Fibroblast of skin of right biceps (primary cell): ENCODE data around the gene OMG.
"Not testable (repeated sequence)": the region's sequence is repeated elsewhere in the genome, so short reads cannot be mapped to it uniquely, and the experiment has no call there.

Source experiments
- DNase-seq: peaks from one replicate; pipeline ENCODE4 v3.0.0-alpha.2; 2013

Gene OMG

GRCh38 chr17:31307640-31308039 lies 10.6 kb upstream of the OMG start:
- no peak for DNase-seq

DNA sequence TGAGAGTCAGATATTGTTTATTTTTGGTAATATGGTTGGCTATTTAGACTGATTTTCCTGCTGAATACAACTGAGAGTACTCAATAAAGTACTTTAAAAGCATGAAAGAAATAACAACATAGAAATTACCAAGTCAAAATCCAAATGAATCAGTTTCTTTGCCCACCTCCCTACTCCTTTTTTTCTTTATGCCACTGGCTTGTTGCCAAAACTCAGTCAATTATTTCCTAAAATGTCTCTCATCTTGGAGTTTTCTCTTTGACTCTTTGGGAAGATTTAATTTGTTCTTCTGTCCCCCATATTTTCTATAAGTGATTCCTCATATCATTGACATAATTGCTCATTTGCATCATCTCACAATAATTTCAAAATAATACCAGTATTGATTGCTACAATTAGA lies 2.6 kb upstream of the OMG start:
- DNase-seq, result no peak

- no peak for DNase-seq
Observed at GRCh38 chr17:31296142-31296541, 897 bp downstream of the OMG start.

DNA sequence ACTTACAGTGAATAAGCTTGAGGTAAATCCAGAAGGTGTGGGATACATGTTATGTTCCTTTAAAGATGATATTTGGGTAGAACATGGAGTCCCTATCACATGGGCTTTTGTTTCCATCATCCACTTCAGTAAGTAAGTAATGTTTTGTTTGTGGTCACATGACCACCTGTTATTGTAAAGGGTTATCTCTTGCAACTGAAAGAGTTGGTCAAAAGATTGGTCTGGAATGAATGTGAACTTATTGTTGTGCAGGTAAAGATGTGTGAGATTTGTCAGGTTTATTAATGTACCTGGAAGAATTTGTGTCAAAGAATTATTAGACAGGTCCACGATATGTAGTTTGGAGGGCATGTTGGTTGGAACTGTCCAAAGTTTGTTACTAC lies 1.6 kb downstream of the OMG start:
- no peak for DNase-seq

DNA sequence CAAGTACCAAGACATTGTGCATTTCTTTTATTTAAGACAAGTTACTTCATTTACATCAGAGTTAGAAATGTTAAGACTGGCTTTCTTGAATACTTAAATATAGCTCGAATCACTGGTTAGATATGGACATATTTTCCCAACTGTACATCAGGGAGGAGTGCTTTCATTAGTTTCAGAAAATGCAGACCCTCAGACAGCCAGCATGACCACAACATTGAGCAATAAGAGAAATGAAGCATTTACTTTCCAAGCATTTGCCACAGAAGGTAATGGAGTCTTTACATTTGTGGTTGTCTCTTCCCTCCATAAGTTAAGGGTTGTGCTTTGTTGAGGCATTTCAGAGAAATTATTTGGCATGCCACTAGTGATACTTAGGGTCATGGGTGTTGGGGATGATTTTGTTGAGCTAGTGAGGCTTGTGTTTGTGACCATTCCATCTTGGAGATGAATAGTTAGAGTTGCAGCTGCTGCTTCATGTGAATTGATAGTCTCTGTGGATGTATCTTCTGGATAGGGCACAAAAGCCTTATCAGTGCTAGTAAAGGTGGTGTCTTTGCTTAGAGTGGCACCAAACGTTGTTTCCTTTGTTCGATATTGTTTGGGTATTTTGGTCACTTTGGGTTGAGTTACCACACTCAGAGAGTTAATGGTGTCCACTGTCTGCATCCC lies 2.1 kb downstream of the OMG start:
- peak; percentile 77 for DNase-seq

GRCh38 chr17:31294231-31294630 lies 2.8 kb downstream of the OMG start:
- no peak for DNase-seq

- peak; percentile 62 for DNase-seq
Observed at GRCh38 chr17:31293581-31293980, 3.5 kb downstream of the OMG start.

- peak; percentile 70 for DNase-seq
Observed at GRCh38 chr17:31291820-31292219, 5.2 kb downstream of the OMG start.

DNA sequence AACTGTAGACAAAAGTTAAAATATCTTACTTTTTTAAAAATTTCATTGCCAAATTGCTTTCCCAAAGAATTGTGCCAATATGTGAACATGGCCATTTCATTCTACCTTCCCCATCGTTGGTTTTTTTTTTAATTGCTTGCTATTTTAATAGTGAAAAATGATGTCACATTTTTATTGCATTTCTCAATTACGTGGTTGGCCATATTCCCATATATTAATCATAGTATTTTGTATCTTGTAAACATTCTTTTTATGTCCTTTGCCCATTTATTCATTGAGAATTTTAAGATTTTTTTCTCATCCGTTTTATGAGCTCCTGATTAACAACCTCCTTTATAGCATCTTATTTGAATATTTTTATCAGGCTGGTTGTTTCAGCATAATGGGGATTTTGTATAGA lies 7.2 kb downstream of the OMG start:
- DNase-seq, result peak; percentile 18

DNA sequence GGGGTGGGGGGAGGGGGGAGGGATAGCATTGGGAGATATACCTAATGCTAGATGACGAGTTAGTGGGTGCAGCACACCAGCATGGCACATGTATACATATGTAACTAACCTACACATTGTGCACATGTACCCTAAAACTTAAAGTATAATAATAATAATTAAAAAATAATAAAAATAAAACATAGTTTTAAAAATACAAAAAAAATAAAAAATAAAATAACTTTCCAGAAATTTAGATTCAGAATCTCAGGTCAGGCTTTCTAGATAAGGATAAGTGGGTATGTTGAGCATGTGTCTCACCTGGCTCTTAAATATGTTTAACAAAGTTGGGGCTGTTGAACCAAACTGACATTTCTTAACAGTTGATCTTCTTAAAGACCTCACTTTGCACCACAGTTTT lies 9.1 kb downstream of the OMG start:
- not testable (repeated sequence) for DNase-seq

- no peak for DNase-seq
Observed at GRCh38 chr17:31286587-31286986, 10.5 kb downstream of the OMG start.

DNA sequence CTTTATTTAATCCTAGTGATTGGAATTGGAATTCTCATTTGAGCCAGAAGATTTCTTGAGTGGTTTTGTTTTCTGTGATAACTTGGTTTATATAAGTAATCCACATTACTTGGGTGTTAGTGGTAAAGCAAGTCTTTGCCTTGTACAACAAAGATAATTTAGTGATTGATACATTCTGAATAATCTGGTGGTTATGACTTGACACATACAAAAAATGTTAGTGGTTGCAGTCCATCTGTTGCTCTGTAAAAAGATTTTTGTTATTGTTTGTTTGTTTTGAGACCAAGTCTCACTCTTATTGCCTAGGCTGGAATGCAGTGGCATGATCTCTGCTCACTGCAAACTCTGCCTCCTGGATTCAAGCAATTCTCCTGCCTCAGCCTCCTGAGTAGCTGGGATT lies 13.2 kb downstream of the OMG start:
- no peak for DNase-seq

DNA sequence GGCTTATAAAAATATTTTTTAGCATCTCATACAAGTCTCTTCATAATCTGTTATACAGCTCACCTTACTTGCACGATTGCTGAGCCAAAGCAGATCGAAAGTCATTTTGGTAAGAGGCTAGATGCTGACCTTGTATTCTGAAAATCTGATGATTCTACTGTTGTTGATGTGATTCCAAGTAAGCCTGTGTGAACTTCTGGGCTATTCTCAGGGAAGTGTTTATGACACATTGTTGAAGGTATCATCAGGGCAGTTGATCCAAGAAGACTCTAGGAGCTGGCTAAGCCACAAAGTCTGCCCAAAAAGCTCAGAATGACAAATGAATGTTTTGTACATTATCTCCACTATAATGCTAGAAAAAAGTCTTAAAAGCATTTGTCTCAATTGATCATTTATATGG lies 16.0 kb downstream of the OMG start:
- DNase-seq, result no peak

DNA sequence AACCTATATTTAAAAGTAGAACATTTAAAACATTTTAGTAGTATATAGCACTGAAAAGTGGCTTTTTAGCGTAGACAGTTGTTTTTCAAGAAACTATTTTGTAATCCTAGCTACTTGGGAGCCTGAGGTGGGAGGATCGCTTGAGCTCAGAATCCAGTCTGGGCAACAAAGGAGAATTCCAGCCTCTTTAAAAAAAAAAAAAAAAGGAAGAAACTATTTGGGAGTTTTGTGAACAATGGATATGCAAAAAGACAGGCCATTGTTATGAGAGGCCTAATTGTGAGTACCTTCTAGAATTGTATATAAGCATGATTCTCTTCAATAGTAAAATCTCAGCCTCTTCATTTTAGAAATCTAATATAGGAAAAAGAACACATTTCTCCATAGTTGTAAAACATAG lies 17.6 kb downstream of the OMG start:
- DNase-seq, result no peak

GRCh38 chr17:31275116-31275515 lies 21.9 kb downstream of the OMG start:
- no peak for DNase-seq

- DNase-seq, result no peak
Observed at GRCh38 chr17:31274252-31274651, 22.8 kb downstream of the OMG start.

DNA sequence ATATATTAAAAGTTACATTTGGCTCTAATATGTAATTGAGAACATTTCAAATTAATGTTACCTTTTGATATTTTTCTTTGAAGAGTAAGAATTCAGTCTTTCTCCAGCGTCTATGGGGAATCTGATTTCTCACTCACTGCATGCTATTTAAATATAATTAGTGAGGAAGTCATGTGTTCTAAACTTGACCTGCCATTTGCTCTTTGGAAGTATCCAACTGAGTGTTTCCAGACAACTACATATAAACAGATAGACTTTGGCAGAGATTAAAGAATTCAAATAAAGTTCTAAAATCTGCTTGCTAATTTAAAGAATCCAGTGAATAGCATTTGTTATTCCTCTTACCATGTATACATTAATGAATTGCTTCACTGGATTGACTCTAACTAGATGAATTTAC lies 23.5 kb downstream of the OMG start:
- DNase-seq, result no peak

DNA sequence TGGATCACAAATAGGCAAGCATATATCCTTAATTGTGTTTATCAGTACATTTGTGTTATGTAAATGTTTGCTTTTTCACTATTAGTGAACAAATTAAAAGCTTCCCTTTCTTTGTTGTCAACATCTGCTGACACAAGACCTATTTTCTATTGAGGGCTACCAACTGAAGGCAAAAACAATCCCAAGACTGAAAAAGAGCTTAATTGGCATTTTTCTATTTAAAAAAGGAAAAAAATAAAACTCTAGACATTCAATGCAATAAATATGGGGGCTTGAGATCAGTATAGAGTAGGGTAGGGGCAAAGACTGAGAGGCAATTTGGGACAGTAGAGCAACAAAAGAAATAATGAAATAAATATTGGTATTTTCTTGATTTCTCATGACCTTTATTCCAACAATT lies 24.2 kb downstream of the OMG start:
- no peak for DNase-seq

GRCh38 chr17:31272236-31272635 lies 24.8 kb downstream of the OMG start:
- DNase-seq, result no peak

DNA sequence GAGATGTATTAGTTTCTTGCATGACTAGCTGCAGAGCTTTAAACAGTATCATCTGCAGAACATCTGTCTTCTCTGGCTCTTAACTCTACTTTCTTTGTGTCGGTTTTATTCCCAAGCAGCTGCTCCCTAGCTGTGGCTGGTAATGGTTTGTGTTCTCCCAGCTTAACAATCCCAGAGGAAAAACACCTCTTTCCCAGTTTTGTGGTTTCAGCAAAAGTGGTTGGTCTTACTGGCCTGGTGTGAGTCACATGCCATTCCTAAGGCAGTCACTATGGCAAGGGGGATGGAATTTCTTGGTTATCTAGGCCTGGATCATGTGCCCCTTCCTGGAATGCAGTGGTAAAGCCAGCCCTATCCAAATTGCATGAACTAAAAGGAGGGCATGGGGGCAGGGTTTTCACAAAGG lies 27.5 kb downstream of the OMG start:
- DNase-seq, result peak; percentile 98

DNA sequence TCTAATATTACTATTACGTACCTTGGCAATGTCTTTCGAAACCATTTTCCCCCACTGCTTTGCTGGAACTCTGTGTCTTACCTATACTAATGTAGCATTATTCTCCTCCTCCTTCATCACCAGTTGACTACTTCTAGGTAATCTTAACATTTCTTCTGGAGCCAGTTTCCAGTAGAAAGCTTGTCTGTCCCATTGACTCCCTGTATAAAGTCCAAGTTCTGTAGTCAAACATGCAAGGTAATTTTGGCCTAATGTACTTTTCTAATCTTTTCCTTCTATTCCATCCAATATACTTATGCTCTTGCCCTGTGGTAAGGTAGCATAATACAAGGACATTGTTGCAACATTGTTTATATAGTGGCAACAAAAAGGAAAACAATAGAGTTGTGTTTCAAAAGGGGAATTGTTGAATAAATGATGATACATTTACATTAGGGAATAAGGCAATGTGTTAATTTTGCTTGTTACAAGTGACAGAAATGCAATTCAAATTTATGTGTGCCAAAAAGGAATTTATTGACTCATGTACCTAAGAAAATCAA lies 27.9 kb downstream of the OMG start:
- DNase-seq, result no peak

DNA sequence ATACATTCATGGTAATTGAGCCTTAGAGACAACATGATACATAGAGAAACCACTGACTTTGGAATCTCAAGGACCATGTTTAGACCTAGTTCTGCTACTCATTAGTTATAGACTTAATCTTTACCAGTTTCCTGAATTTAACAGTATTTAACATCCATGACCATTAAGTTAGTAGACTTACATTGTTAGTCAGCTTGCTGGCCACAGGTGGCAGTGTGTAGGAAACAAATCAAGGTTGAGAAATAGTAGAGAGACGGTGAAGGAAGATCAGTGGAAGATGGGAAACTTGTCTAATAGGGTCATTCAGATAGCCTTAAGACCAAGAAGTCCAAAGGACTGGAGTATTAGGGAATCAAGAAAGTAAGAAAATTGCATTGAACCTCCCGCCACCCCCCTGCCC lies 31.0 kb downstream of the OMG start:
- no peak for DNase-seq

GRCh38 chr17:31262923-31263322 lies 34.1 kb downstream of the OMG start:
- not testable (repeated sequence) for DNase-seq

GRCh38 chr17:31261601-31262000 lies 35.4 kb downstream of the OMG start:
- DNase-seq, result no peak

- DNase-seq, result no peak
Observed at GRCh38 chr17:31260151-31260550, 36.9 kb downstream of the OMG start.
